ENCODE measurements around the gene POU6F2. TPM values are rescaled to one million over a fixed set of nuclear protein-coding genes. Genes with fewer than 3 reads are reported as not detected.

Gene POU6F2
- total RNA-seq, 1 experiment from 2014 or later: 2.9 TPM

- TF ChIP-seq CBFB (CRISPR knock-in tag; IDR thresholded peaks at IDR 0.05; ENCODE audit: low read depth) (no peak), TEAD1 (CRISPR knock-in tag; IDR thresholded peaks at IDR 0.05) (no peak), PREB (CRISPR knock-in tag; IDR thresholded peaks at IDR 0.05; ENCODE audit: borderline replicate concordance) (no peak), NFE2L1 (CRISPR knock-in tag; IDR thresholded peaks at IDR 0.05) (no peak), GABPB1 (CRISPR knock-in tag; IDR thresholded peaks at IDR 0.05) (no peak), ZNF317 (CRISPR knock-in tag; IDR thresholded peaks at IDR 0.05; ENCODE audit: borderline replicate concordance, low read depth) (no peak), ETV6 (CRISPR knock-in tag; IDR thresholded peaks at IDR 0.05) (no peak), E2F1 (CRISPR knock-in tag; IDR thresholded peaks at IDR 0.05) (no peak), CREB1 (CRISPR knock-in tag; IDR thresholded peaks at IDR 0.05) (no peak)
- TF ChIP-seq, protein P1, sequence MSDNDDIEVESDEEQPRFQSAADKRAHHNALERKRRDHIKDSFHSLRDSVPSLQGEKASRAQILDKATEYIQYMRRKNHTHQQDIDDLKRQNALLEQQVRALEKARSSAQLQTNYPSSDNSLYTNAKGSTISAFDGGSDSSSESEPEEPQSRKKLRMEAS (CRISPR knock-in tag; IDR thresholded peaks at IDR 0.05): no peak
- TF ChIP-seq, protein P2, sequence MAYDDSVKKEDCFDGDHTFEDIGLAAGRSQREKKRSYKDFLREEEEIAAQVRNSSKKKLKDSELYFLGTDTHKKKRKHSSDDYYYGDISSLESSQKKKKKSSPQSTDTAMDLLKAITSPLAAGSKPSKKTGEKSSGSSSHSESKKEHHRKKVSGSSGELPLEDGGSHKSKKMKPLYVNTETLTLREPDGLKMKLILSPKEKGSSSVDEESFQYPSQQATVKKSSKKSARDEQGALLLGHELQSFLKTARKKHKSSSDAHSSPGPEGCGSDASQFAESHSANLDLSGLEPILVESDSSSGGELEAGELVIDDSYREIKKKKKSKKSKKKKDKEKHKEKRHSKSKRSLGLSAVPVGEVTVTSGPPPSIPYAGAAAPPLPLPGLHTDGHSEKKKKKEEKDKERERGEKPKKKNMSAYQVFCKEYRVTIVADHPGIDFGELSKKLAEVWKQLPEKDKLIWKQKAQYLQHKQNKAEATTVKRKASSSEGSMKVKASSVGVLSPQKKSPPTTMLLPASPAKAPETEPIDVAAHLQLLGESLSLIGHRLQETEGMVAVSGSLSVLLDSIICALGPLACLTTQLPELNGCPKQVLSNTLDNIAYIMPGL (CRISPR knock-in tag; IDR thresholded peaks at IDR 0.05): no peak
- TF ChIP-seq, protein P3, sequence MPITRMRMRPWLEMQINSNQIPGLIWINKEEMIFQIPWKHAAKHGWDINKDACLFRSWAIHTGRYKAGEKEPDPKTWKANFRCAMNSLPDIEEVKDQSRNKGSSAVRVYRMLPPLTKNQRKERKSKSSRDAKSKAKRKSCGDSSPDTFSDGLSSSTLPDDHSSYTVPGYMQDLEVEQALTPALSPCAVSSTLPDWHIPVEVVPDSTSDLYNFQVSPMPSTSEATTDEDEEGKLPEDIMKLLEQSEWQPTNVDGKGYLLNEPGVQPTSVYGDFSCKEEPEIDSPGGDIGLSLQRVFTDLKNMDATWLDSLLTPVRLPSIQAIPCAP (CRISPR knock-in tag; IDR thresholded peaks at IDR 0.05): no peak
- Mint-ChIP-seq H3K27ac (no peak overlapping the region), H3K36me3 (no peaks in the 10 kb centered on the region), H3K4me1 (peaks cover 39% of the 10 kb centered on the region), H3K4me3 (no peak overlapping the region), H3K27me3 (ENCODE audit: low read depth) (peaks cover 3% of the 10 kb centered on the region), H3K9me3 (no peaks in the 10 kb centered on the region)
- POLR2A ChIA-PET: no interaction called here
- CTCF ChIA-PET: no interaction called here
- DNase-seq (ENCODE audit: low spot score) (no peak), ATAC-seq (peak; percentile 64)
Measured at GRCh38 chr7:39088730-39089593, 111.3 kb downstream of the POU6F2 start.

- ChIA-PET CTCF (no interaction called here), POLR2A (no interaction called here)
- no peak for ATAC-seq
- H3K27me3 Mint-ChIP-seq (ENCODE audit: low read depth): peaks cover 2% of the 10 kb centered on the region; the same call in 1 of the 2 replicates
- TF ChIP-seq CBFB (CRISPR knock-in tag; IDR thresholded peaks at IDR 0.05; ENCODE audit: low read depth): no peak
- no peak for TF ChIP-seq EMX1 (CRISPR knock-in tag; IDR thresholded peaks at IDR 0.05)
- no peaks in the 10 kb centered on the region for H3K36me3 Mint-ChIP-seq
- H3K4me1 Mint-ChIP-seq: peaks cover 20% of the 10 kb centered on the region
- DNase-seq (ENCODE audit: low spot score): no peak
- no peak overlapping the region for H3K4me3 Mint-ChIP-seq
- H3K9me3 Mint-ChIP-seq: no peaks in the 10 kb centered on the region
- no peak overlapping the region for H3K27ac Mint-ChIP-seq
Measured at GRCh38 chr7:39091145-39091544, 113.4 kb downstream of the POU6F2 start.

DNA sequence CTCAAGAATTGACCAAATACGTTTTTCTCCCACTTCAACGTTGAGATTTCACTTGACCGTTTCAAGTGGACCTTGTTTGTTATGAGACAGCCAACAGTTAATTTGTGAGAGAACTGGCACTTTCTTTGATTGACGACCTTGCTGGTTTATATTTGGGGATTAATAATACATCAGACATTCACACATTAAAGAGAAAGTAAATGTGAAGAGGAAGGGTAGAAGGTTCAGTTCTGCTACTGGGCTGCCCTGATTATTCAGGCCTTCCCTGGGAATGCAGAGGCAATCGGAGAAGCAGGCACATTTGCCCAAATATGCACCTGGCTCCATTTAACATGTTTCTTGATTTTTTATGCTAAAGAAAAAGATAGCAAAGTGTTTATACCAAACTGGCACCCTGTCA is 114.1 kb downstream of the POU6F2 start:
- Mint-ChIP-seq H3K36me3 (no peaks in the 10 kb centered on the region), H3K9me3 (no peaks in the 10 kb centered on the region), H3K27me3 (ENCODE audit: low read depth) (no peaks in the 10 kb centered on the region), H3K4me3 (no peak overlapping the region), H3K27ac (peak overlapping the region; percentile 57; the same call in 1 of the 2 replicates), H3K4me1 (peaks cover 15% of the 10 kb centered on the region)
- ChIA-PET CTCF (no interaction called here), POLR2A (no interaction called here)
- no peak for ATAC-seq
- DNase-seq (ENCODE audit: low spot score): no peak
- TF ChIP-seq, protein P4, sequence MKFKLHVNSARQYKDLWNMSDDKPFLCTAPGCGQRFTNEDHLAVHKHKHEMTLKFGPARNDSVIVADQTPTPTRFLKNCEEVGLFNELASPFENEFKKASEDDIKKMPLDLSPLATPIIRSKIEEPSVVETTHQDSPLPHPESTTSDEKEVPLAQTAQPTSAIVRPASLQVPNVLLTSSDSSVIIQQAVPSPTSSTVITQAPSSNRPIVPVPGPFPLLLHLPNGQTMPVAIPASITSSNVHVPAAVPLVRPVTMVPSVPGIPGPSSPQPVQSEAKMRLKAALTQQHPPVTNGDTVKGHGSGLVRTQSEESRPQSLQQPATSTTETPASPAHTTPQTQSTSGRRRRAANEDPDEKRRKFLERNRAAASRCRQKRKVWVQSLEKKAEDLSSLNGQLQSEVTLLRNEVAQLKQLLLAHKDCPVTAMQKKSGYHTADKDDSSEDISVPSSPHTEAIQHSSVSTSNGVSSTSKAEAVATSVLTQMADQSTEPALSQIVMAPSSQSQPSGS (CRISPR knock-in tag; IDR thresholded peaks at IDR 0.05; ENCODE audit: borderline replicate concordance, low read depth): no peak
- TF ChIP-seq, protein P5, sequence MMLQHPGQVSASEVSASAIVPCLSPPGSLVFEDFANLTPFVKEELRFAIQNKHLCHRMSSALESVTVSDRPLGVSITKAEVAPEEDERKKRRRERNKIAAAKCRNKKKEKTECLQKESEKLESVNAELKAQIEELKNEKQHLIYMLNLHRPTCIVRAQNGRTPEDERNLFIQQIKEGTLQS (CRISPR knock-in tag; conservative IDR thresholded peaks at IDR 0.05): no peak
- TF ChIP-seq ZNF138 (CRISPR knock-in tag; conservative IDR thresholded peaks at IDR 0.05): no peak
- TF ChIP-seq FOXJ3 (CRISPR knock-in tag; IDR thresholded peaks at IDR 0.05; ENCODE audit: borderline replicate concordance): no peak
- TF ChIP-seq, protein P6, sequence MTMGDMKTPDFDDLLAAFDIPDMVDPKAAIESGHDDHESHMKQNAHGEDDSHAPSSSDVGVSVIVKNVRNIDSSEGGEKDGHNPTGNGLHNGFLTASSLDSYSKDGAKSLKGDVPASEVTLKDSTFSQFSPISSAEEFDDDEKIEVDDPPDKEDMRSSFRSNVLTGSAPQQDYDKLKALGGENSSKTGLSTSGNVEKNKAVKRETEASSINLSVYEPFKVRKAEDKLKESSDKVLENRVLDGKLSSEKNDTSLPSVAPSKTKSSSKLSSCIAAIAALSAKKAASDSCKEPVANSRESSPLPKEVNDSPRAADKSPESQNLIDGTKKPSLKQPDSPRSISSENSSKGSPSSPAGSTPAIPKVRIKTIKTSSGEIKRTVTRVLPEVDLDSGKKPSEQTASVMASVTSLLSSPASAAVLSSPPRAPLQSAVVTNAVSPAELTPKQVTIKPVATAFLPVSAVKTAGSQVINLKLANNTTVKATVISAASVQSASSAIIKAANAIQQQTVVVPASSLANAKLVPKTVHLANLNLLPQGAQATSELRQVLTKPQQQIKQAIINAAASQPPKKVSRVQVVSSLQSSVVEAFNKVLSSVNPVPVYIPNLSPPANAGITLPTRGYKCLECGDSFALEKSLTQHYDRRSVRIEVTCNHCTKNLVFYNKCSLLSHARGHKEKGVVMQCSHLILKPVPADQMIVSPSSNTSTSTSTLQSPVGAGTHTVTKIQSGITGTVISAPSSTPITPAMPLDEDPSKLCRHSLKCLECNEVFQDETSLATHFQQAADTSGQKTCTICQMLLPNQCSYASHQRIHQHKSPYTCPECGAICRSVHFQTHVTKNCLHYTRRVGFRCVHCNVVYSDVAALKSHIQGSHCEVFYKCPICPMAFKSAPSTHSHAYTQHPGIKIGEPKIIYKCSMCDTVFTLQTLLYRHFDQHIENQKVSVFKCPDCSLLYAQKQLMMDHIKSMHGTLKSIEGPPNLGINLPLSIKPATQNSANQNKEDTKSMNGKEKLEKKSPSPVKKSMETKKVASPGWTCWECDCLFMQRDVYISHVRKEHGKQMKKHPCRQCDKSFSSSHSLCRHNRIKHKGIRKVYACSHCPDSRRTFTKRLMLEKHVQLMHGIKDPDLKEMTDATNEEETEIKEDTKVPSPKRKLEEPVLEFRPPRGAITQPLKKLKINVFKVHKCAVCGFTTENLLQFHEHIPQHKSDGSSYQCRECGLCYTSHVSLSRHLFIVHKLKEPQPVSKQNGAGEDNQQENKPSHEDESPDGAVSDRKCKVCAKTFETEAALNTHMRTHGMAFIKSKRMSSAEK (CRISPR knock-in tag; IDR thresholded peaks at IDR 0.05; ENCODE audit: borderline replicate concordance): no peak
- TF ChIP-seq OVOL2 (CRISPR knock-in tag; IDR thresholded peaks at IDR 0.05; ENCODE audit: borderline replicate concordance): no peak
- no peak for TF ChIP-seq EMX1 (CRISPR knock-in tag; IDR thresholded peaks at IDR 0.05)
- TF ChIP-seq JUN (CRISPR knock-in tag; IDR thresholded peaks at IDR 0.05): no peak
- TF ChIP-seq GABPB1 (CRISPR knock-in tag; IDR thresholded peaks at IDR 0.05): no peak
